Glomerular endothelial cell (primary cell): Measurements from ENCODE around the gene SDCBP2. TPM values are rescaled to one million over a fixed set of nuclear protein-coding genes. Genes with fewer than 3 reads are reported as not detected.

ENCODE experiments used
- DNase-seq: peaks from one replicate; pipeline ENCODE4 v3.0.0-alpha.2; 2011; ENCODE audit warnings: low read depth, low spot score; ENCODE audit errors: extremely low read depth
- total RNA-seq: library from RNA; depleted of rRNA; stranded (reverse); fragments of >200 nt; gene quantifications from 2 replicates; pipeline ENCODE4 v1.2.3, GENCODE V29; 2015

The SDCBP2 gene
- total RNA-seq, 1 donor from 2014 or later: 4.4 TPM

DNA sequence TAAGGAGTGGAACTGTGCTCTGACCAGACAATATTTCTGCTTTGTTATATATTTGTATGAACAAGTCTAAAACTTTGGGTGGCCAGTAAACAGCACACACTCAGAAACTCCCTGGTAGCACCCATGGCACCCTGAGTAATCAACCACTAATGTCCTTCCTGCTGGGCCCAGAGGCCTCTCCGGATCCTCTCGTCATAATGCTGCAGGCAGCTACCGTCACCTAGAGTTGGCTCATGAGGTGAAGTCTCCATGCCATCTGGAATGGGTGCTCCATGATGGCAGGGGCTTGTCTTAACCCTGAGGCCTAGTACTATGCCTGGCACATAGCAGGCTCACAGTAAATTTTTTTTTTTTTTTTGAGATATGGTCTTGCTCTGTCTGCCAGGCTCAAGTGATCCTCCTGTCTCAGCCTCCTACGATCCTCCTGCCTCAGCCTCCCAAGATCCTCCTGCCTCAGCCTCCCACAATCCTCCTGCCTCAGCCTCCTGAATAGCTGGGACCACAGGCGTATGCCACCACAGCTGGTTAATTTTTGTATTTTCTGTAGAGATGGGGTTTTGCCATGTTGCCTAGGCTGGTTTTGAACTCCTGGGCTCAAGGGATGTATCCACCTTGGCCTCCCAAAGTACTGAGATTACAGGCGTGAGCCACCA is 3.0 kb upstream of the SDCBP2 start:
- DNase-seq: no peak

DNA sequence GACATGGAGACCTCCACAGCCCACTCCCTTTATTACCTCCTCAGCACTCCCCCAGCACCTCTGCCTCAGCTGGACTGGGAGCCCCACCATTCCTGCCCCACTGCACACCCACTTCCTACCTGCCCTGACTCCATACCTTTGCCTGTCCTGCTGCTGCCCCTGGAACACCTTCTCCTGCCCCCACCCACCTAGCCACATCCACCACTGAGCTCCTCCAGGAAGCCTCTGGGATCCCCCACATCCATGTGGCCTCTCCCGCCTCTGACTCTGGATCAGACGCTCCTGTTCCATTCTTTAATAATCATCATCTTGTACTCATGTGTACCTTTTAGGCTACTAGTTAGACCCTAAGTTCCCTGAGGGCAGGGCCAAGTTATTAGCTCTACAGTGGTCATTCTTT is 2.2 kb upstream of the SDCBP2 start:
- DNase-seq: no peak

DNA sequence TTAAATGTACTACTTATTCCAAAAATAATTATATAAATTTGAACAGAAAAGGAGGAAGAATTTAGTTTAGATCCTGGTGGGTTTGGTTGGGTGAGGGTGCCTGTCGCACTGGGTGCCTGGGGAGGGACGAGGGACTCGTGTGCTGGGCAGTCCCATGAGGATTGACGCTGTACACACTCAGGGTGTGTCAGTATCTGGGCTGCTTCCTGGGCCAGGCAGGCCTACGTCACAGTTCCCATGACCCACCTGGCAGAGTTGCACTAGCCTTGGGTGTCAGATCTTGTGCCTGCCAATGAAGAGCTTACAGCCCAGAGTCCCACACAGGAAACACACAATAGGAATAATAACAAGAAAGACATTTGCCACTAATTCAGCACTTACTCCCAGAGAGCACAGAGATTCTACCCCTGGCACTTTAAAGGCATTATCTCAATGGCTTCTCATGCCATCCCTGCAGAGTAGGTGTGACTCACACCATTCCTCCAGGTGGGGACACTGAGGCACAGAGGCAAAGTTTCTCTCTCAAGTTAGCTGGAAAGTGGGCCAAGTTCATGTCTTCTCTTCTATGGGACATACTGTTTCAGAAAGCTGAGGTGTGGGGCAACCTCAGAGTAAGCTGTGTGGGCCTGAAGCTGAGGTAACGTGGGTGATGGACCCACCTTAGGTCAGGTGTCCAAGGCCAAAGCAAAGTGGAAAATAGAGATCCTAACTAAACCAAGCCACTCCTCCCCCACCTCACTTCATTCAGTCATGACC is 1.3 kb upstream of the SDCBP2 start:
- DNase-seq: no peak

DNA sequence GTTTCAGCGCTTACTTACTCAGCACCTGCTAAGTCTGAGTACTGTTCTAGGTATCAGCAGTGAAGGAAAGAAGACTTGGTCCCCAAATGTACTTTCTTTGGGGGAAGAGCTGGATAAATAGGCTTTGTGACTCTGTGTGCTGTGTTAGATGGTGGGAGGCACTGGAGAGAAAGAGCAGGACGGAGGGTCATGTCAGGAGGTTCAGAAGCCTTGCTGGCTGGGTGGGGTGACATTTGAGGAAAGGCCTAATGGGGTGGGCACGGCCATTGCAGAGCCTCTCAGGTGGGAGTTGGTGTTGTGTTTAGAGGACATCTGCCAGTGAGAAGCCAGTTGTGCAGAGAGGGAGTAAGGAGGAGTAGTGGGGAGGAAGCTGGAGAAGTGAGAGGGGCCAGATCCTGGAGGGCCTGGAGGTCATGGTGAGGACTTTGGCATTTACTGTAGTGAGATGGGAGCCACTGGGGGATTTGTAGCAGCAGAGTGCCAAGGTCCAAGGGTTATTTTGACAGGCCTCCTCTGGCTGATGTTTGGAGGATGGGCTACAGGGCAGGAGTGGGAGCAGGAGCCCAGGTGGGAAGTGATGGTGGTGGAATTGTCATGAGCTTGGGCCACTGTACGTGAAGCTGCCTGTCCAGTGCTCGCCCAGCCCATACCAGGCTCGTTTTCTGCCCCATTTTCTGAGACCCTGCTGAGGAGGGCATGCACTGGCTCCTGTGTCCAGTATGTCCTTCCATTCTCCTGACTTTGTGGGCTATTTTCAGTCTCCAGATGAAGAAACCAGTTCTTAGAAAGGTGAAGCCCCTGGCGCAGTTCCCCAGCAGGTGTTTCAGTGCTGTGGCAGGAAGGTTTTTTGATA is 886 bp downstream of the SDCBP2 start:
- DNase-seq: no peak

DNA sequence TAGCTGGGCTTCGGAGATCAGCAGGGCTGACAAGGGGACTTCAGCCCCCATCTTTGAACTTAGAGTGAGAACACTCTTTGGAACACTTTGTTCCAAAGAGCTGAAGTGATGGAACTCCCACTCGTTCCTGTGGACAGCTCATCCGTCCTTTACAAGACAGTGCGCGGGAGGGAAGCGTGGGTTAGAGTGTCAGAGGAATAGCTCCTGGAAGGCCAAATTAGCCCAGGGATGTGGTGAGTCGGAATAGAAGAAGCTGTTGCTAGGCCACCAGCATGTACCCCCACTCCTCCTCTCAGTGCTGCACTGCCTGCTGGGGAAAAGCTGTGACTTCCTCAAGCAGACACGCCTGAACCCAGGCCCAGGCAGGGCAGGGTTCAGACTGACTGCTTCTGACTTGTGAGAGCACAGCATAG is 1.7 kb downstream of the SDCBP2 start:
- DNase-seq: no peak

DNA sequence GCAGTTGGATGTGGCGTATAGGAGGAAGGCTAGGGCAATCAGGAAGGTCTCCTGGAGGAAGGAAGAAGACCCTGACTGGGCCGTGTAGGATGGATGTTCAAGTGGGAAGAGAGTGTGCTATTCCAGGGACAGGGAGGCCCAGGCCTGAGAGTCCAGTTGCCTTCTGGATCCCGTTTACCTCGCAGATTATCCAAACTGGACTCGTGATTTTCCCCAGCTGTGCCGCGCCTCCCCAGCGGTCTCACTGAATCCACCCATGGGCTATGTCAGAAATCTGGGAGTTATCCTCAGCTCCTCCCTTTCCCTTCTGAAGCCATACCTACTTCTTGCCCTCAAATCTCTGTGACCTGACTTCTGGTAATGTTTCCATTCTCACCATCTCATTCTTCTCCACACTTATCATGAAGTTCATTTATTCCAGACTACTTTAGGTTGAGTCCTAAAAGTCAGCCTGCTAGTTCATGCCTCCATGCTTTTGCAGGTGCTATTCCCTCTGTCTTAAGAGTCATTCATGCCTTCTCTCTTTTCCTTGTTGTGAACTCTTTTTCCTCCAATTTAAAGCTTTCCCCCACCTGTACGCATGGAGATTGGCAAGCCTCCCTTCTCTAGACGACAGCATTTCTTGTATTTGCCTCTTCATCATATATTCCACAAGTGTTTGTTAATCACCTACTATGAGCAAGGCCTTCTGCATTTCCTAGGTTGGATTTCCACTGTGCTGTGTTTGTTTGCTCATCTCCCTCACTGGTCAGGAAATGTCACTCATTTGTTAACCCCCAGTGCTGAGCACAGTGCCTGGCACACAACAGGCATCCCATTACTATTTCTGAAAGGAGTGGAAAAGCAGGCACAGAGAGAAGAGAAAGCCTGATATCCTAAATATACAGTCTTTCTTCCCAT is 2.7 kb downstream of the SDCBP2 start:
- no peak for DNase-seq

DNA sequence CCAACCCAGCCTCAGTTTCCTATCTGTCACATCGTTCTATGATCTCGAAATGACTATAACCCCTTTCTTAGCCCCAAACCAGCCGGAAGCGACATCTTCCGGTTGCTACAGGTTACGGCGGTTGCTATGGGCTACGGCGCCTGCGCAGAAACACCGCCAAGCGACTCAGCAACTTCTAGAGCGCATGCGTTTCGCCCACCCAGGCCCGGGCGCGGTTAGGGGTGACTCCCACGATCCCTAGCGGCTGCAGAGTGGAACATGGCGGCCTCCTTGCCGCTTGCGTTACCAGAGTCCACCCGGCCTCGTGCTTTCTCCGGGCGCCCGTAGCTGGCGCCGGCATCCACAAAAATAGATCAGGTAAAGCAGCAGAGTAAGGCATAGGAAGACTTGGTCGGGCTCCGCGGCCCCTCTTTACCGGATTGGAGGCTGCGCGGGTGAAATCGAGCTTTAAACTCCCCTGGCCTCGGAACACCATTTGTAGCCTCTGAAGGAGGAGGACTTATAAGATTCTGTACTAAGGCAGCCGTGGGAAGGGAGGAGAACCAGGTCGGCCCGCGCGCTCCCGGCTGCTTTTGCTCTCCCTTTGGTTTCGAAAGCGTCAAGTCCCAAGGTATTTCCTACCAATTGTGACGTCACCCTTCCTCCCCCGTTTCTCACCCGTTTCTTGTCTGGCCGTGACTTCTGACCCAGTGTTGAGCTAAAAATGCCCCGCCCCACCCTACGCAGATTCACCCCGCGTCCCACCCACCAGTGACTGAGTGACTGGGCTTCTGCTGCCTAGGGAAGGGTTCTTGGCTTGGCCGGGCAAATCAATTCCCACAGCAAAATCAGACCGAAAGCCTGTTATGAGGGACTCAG is 3.5 kb downstream of the SDCBP2 start:
- peak; percentile 93 for DNase-seq

DNA sequence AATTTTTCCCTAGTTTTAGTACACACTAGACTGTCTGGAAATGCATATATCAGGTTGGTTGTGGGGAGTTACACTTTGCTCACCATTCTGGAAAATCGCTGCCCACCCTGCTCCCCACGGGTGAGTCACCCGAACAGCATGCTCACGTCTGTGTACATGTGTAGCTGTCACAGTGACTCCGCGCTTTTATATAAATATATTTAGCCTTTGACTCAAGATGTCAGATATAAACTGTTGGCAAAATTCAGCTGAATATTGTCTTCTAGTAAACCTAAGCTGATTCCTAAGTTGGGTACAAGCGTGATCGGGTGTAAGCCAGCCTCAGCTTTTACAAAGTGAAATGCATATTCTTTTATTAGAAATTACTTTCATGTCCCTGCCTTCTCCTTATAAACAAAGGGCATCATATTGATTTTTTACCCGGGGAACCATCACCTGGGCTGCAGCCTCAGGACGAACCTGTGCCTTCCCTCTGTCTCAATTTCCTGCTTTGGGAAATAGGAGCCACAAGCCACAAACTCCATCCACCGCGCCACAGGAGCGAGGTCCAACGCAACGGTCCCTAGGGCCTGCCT is 4.3 kb downstream of the SDCBP2 start:
- no peak for DNase-seq

DNA sequence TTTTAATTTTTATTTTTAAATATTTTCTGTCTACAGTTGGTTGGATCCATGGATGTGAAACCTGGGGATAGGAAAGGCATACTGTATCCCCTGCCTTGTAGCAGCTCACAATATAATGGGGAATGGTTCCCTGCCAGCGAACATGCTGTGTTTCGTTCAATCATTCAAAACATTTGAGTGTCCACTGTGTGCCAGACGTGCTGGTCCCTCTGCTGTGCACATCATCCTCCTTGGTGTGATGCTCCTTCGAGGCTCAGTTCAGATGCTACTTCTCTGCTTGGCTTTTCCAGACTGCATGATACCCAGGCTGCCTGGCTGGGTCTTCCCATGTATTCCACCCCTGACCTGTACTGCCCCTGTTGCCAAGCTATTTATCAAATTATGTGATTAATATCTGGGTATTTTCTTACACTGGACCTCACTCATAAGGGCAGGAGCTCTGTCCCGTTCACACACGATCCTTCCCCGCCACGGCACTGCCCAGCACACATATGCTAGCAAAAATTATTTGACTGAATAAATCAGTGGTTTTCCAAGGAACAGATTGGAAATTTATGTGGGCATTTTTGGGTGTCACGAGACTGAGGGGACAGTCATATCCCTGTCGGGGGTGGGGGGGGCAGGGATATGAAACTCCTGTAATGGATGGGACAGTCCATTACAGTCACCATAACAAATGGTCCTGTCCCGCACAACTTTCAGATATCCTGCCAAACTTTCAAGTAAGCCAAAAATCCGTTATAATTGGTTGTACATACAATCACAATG is 4.9 kb downstream of the SDCBP2 start:
- no peak for DNase-seq

DNA sequence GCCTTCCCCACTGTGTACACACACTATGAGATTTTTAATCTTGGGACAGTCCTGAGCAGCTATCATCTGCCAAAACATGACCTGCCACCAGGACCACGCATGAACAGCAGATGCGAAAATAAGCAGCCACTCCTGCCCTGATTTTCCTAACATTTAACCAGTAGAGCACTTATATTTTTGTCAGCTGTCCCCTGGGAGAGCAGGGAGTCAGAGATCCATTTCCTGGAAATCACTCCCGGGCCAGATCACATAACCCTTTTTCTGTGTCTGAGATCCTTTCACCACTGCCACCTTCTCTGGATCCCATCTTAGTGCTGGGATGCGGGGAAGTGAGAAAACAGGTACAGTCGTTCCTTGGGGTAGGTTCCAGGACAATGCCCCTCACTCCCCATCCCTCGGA is 5.7 kb downstream of the SDCBP2 start:
- DNase-seq: no peak

DNA sequence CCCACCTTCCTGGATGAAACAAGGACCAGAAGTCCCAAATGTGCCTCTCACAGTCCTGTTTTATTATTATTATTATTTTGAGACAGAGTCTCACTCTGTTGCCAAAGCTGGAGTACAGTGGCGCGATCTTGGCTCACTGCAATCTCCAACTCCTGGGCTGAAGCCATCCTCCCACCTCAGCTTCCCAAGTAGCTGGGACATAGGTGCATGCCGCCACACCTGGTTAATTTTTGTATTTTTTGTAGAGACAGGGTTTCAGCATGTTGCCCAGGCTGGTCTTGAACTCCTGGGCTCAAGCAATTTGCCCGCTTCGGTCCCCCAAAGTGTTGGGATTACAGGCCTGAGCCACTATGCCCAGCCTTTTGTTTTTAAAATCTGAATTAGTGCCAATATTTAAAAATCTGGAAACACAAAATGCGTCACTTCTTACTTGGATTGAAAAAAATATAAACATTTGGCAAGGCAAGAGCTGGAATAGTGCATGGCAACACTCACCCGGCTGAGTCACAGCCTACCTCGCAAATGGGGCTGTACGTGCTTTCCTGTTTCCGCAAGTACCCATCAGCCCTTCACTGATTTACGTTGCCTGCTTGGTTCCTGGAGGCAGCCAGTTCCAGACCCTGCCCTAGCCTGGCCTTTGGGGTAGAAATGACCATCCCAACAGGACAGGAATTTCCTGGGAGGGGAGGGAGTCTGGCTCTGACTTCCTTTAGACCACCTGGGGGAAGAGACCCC is 6.3 kb downstream of the SDCBP2 start:
- DNase-seq: peak; percentile 96

DNA sequence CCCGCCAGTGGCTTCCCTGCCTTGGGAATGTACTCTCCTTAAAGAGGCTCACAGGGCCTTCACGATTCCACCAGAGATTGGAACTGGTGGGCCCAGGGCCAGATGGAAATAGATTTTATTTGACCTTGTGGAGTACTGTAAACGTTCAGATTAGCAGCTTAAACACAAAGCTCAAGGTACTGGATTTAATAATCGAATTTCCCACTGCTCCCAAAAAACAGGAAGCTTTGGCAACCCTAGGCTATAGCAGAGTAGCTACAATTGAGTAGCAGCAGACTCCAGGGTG is 7.3 kb downstream of the SDCBP2 start:
- no peak for DNase-seq

DNA sequence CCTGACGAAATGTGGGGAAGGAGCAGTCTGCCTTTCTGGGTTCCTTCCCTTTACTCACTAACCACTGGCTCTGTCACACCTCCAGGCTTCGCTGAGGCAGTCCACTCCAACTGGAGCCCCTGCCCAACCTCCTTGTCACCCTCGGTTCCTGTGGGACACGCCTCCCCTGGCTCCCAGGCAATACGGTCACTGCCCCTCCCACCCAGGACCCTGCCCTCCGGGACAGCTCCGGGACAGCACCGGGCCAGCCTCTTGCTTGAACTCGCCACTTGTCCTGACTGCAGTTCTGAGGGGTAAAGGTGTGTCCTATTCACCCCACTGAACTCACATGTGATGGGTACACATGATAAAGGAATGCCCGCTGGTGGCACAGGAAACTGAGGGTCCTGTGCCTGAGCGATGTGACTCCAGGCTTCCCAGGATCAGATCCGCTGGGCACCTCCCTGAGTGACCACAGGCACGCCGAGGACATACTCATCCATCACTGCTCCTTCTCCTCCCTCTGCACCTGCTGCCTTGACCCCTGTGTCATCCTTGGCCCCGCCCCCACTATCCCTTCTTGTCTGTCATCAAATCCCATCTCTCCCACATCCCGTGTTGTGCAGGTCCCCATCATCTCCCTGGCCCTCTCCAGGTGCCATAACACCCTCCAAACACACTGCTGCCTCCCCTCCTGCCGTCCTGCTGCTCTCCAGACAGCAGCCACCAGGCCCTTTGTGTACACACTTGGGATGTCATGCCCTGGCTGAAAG is 7.9 kb downstream of the SDCBP2 start:
- no peak for DNase-seq

DNA sequence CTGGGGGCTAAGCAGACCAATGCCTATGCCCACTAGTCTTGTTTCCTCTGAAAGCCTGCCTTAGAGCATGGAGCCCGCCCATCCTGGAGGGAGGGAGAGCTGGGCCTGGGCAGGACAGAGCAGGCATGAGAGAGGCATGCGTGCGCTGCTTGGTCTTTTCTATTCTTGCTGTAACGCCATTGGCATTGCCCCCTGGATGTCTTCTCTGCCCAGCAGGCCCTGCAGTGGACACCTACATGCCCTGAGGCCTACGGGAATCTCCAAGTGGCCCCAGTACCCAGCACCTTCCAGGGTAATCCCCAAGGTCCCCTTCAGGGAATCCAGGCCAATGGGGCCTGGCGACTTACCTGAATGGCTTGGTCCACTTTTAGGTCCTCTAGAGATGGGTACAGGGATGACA is 8.9 kb downstream of the SDCBP2 start:
- DNase-seq: no peak

DNA sequence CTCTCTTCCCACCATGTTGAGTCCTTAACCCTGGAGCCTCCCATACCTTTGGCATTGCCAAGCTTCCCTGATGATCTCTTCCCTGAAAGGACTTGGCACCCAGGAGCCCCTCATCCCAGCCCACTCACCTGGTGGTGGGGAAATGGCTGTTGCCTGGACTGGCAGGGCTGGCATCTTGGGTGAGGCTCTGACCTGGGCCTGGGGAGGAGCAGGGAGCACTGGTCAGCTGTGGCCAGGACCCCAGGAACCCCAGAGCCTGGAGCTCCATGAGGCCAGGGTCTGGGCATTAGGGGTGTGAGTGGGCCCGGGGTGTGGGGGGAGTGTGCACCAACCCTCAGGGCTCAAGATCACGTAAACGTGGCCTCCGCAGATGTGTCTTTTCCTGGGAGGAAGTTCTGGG is 9.5 kb downstream of the SDCBP2 start:
- no peak for DNase-seq

DNA sequence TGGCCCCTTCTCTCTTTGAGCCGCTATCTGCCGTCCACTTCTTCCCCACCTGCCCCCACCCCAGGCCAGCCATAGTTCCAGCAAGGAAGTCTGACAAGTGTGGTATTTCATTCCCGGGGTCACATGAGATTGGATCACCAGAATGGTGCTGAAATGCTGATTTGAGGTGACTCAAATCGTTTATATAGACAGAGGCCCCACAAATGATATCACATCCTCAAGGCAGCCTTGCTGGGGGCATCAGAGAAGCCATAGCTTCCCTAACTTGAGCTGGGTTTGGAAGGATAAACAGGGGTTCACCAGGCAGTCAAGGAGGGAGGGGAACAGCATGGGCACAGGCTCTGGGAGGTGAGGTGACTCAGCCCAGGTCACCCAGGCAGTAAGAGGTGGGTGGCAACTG is 9.9 kb downstream of the SDCBP2 start:
- no peak for DNase-seq

DNA sequence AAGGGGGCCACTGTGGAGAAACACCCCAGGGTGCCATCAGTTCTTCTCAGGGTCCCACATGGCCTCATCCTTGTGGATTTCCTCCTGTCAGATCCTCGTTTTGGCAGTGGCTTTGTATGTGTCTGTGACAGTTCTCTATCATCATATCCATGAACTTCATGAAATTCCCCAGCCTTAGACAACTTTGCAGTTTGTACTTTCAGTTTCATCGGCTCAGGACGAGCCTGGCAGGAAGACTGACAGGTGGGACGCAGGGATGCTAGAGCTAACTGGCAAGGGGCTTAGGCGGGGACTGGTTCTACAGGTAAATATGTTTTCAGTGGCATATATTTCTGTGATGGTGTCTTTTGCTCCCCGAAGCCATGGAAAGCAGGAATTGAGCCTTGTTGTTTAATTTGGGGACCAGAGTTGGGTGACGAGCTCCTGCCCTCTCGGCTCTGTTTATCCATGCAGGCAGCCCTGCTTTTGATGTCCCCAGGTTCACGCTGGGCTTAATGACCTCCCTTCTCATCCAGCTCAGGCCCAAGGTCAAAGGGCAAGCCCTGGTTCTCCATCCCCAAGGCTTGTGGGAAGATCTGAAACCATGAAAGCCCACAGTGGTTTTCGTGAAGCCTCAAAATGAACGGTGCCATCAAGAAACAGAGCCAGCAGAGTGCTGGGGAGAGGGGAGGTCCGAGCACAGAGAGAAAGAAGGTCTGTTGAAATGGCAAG is 11.2 kb downstream of the SDCBP2 start:
- DNase-seq: no peak
